GM12873 (cell line): ENCODE data around the gene PKN1.

Experiments used
- CTCF ChIP-seq: IDR thresholded peaks from 2 replicates; pipeline ENCODE4 v1.5.1; 2012; ENCODE audit warnings: low read depth, mild to moderate bottlenecking, moderate library complexity, low read length, control low read depth; ENCODE audit not compliant: insufficient read depth; ENCODE audit errors: missing control alignments

The PKN1 gene

DNA sequence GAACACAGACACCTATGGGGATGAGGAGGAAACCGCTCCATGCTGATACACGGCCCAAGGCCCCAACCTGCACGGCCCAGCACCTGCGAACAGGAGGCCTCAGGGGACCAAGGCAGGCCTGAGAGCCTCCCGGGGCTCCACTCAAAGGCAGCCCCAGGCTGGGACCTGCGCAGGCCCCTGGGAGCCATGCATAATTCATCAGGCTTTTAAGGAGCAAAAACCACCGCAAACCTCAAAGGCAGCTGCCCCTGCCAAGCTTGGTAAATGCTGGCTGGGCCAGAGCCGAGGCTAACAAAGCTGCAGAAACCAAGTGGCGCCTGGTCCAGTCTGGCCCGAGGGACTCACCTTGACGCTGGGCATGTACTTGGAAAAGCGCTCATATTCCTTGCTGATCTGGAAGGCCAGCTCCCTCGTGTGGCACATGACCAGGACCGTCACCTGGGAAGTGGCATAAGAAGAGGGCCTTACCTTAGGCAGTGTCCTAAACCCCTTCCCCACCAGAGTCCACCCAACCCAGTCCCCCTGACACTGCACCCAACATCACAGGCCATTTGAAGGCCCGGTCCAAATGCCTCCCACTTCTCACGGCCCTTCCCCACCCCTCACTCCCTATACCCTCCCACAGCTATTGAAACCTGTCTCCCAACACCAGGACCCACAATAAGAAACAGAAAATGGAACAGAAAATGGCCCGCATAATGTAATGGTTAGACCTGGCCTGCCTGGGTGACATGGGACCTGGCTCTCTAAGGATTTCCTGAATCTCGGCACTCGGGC is 21.8 kb upstream of the PKN1 start:
- no peak for TF ChIP-seq CTCF

DNA sequence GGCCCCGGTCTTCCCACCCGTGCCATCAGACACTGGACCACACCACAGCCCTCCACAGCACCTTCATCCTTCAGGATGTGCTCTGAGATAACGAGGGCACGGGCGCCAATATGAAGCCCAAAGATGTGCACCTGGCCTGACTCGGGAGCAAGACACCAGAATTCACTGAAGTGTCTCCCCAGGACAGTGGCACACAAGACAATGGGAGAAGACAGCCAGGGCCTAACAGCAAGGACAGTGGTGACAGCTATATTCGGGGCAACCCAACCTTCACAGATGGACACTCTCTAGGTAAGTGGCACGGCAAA is 21.2 kb upstream of the PKN1 start:
- no peak for TF ChIP-seq CTCF

DNA sequence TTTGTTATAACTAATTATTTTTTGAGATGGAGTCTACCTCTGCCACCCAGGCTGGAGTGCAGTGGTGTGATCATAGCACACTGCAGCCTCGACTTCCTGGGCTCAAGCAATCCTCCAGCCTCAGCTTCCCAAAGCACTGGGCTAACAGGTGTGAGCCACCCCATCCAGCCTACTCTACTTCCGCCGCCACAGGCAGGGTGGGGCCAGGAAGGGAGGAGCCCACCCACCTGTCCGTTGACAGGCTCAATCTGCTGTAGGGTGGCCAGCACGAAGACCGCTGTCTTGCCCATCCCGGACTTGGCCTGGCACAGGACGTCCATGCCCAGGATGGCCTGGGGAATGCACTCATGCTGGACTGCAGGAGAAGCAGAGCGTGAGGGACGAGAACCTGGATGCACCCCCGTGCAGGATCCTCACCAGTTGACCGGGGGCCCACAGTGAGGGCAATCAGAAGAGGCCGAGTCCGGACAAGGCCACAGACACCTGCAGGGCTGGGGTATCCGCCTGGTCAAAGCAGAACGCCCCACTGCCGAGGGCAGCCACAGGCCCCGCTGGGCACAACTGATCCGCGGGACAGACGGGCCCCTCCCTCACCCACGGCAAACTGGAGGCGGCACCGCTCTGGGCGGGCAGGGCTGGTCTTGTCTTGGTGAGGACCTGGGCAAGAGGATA is 20.6 kb upstream of the PKN1 start:
- TF ChIP-seq CTCF = no peak

DNA sequence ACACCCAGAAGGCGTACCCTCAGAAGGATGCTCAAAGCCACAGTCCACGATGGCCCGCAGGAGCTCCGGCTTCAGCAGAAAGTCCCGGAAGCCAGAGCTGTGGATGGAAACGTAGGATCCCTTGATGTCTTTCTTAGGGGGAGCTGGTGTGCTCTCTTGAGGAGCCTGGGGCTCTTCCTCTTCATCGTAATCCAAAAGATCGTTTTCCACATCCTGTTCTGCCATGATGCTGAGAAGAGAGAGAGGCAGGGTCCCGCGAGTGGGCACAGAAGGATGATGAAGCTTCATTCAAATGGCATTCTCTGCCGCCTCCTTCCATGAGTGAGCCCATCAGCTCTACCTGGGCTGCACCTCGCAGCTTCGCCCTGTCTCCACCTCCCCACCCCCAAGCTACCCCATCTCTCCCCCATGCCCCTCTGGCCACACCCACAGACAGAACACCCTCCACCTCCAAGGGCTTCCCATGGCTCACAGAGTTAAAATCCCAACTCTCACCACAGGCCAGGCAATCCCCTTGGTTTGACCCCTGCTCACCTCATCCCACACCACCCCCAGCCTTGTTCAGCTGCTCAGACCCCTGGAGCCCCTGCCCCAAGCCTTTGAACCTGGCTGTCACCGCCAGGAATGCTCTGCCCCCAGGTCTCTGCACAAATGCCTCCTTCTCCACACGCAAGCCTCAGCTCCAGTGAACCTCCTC is 20.0 kb upstream of the PKN1 start:
- TF ChIP-seq CTCF = no peak

DNA sequence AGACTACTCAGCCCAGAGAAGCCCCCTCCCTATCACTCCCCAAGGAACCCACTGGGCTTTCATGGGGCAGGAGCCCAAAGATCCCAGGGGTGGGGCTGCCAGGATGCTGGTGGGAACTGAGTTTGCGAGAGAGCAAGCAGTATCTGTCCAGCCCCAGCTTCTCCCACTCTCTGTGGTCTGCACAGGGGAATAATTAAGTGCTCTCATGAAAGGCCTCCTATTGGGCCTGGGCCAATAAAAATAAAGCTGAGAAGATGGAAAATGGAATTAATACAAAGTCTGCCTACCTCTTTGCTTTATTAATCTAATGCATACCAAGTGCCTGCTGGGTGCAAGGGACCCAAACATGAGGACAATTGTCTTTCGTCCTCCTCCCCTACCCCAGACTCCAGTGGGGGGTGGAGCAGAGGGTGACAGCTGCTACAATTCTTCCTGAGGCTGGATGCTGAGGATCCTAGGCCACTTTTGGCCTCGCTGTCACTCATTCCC is 19.4 kb upstream of the PKN1 start:
- no peak for TF ChIP-seq CTCF

- TF ChIP-seq CTCF = no peak
These were observed 18.0 kb upstream of the PKN1 start for GRCh38 chr19:14414926-14415690.
